Activated T-cell treated with anti-CD3 and anti-CD28 coated beads, Interleukin-2, amount 50 U/mL, for 72 hours (primary cell): ENCODE data around the gene HOXA10. TPM values are rescaled to one million over a fixed set of nuclear protein-coding genes. Genes with fewer than 3 reads are reported as not detected.

Source experiments
- ATAC-seq, 2 donors: fragments of 150-1000 bp; cut with Tn5 transposase; replicated peaks in 1 of 2; 2 replicates each; pipeline ENCODE4 v1.10.0; 2021; ENCODE audit warnings: moderate library complexity in 2 of 2, mild to moderate bottlenecking in 1 of 2
- DNase-seq, 2 donors: peaks; one replicate each; pipeline ENCODE4 v3.0.0; 2021 to 2022; ENCODE audit warnings: mixed read lengths in 1 of 2
- H3K27ac Mint-ChIP-seq: one replicate; pipeline ENCODE4 v1.8.0; 2022; ENCODE audit warnings: mild to moderate bottlenecking, moderate library complexity, mixed read lengths
- H3K27me3 Mint-ChIP-seq: one replicate; pipeline ENCODE4 v1.8.0; 2022; ENCODE audit warnings: low read depth, mixed read lengths
- H3K36me3 Mint-ChIP-seq, 2 donors: one replicate each; pipeline ENCODE4 v1.8.0; 2022; ENCODE audit warnings: mixed read lengths in 2 of 2, mild to moderate bottlenecking in 1 of 2; ENCODE audit not compliant: insufficient read depth in 2 of 2
- H3K4me1 Mint-ChIP-seq: one replicate; pipeline ENCODE4 v1.8.0; 2022; ENCODE audit warnings: low read depth, mixed read lengths
- H3K4me3 Mint-ChIP-seq, 2 donors: one replicate each; pipeline ENCODE4 v1.8.0; 2022; ENCODE audit warnings: mild to moderate bottlenecking in 2 of 2, mixed read lengths in 2 of 2, moderate library complexity in 2 of 2
- H3K9me3 Mint-ChIP-seq, 2 donors: one replicate each; pipeline ENCODE4 v1.8.0; 2022; ENCODE audit warnings: mixed read lengths in 2 of 2
- total RNA-seq, 2 donors: library from RNA; stranded (reverse); gene quantifications; one replicate each; pipeline ENCODE4 v1.2.3, GENCODE V29; 2022

HOXA10 gene
- total RNA-seq, 2 donors from 2014 or later, result 0.19 to 0.26 TPM

DNA sequence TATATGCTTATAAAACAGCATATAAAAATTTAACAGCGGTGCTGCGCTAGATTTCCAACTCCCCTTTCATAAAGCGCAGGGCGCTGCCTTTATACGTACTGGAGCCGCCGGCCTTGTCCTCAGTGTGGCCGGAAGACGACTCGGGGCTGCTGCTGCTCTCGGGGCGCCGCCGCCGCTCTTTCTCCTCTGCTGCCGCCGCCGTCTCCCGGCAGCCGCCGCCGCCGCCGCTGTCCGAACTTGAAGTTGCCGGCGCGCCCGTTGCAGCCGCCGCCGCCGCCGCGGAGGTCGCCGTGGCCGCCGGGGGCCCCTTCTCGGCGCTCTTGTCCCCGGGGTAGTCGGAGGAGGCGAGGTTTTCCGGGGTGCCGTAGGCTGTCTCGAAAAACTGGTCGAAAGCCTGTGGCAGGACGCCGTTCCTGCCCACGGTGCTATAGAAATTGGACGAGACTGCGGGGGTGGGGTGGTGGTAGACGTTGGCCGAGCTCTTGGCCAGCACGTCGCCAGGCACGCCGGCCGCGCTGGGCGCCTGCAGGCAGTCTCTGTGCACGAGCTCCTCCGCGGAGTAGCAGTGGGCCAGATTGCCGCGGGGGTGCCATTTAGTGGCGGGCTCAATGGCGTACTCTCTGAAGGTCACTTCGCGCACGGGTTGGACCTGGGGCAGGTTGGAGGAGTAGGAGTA, 10.4 kb upstream of the HOXA10 start:
- Mint-ChIP-seq H3K27me3 (peaks cover 77% of the 10 kb centered on the region), H3K9me3 (no peaks in the 10 kb centered on the region), H3K4me1 (peaks cover 50% of the 10 kb centered on the region), H3K4me3 (peak overlapping the region; percentile 79 to 85), H3K27ac (peak overlapping the region; percentile 24), H3K36me3 (no peaks in the 10 kb centered on the region)
- ATAC-seq (peak; percentile 48 to 56), DNase-seq (peak in 1 of 2 donors; percentile 55)

- Mint-ChIP-seq H3K27ac (no peak overlapping the region), H3K9me3 (no peaks in the 10 kb centered on the region), H3K36me3 (no peaks in the 10 kb centered on the region), H3K4me1 (peaks cover 45% of the 10 kb centered on the region), H3K27me3 (peaks cover 77% of the 10 kb centered on the region), H3K4me3 (peak overlapping the region; percentile 79 to 85)
- no peak for ATAC-seq
- peak in 1 of 2 donors; percentile 2 for DNase-seq
Observed at GRCh38 chr7:27183682-27184336, 9.7 kb upstream of the HOXA10 start.

- peaks cover 38% of the 10 kb centered on the region for H3K4me1 Mint-ChIP-seq
- H3K4me3 Mint-ChIP-seq, result peak overlapping the region in 1 of 2 donors; percentile 85
- H3K27me3 Mint-ChIP-seq, result peaks cover 77% of the 10 kb centered on the region
- H3K9me3 Mint-ChIP-seq, result no peaks in the 10 kb centered on the region
- no peak for ATAC-seq
- H3K36me3 Mint-ChIP-seq, result no peaks in the 10 kb centered on the region
- no peak overlapping the region for H3K27ac Mint-ChIP-seq
- peak in 1 of 2 donors; percentile 1 for DNase-seq
Observed at GRCh38 chr7:27182861-27183681, 9.0 kb upstream of the HOXA10 start.

DNA sequence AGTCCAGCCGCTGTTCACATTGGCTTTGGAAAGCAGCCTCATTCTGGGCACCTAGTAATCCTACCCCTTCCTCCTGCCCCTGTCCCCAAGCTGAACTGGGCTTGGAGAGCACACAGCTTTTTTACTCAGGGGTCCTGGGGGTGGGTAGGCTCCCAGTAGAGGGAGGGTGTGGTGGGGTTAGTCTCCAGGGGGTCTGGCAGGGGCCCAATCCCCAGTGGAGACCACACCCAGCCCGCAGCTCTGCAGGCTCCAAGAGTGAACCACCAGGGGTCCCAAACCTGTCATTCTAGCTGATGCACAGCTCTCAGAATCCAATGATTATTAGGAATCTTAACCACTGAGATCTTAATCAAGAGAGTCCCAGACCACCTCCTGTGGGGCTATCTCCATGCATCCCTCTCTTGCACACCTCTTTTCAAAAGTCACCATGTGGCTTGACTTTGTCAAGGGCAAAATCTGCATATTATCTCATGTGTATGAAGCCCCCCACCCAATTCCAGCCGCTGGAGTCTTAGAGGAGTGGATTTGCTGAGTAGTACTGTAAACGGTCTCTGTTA, 8.2 kb upstream of the HOXA10 start:
- Mint-ChIP-seq H3K27ac (no peak overlapping the region), H3K9me3 (no peaks in the 10 kb centered on the region), H3K4me3 (no peak overlapping the region), H3K27me3 (peaks cover 77% of the 10 kb centered on the region), H3K36me3 (no peaks in the 10 kb centered on the region), H3K4me1 (peaks cover 31% of the 10 kb centered on the region)
- ATAC-seq, result no peak
- no peak for DNase-seq

DNA sequence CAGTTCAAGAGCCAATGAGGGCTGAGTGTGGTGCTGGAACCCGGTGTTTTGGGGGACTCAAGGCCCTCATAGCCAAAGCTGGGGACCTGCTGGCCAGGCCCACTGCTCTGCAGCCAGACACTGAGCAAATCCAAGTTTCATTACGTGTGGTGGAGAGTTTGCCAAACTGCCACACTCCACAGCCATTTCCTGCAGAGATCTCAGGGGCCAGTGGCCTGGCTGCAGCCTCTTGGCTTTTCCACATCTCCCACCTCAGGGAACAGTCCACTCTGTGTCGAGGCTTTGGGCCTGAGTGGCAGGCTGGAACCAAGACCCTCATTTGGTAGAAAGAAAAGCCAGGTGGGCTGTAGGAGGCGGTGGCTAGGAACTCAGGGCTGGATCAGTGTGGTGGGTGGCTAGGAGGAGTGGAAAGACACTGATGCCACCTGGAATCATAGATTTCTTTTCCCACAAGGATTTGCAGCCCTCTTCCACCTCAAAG, 7.7 kb upstream of the HOXA10 start:
- H3K4me1 Mint-ChIP-seq, result peaks cover 30% of the 10 kb centered on the region
- peaks cover 73% of the 10 kb centered on the region for H3K27me3 Mint-ChIP-seq
- ATAC-seq, result no peak
- no peaks in the 10 kb centered on the region for H3K9me3 Mint-ChIP-seq
- H3K27ac Mint-ChIP-seq, result no peak overlapping the region
- no peaks in the 10 kb centered on the region for H3K36me3 Mint-ChIP-seq
- no peak overlapping the region for H3K4me3 Mint-ChIP-seq
- DNase-seq, result peak in 1 of 2 donors; percentile 0

- no peak overlapping the region for H3K4me3 Mint-ChIP-seq
- ATAC-seq (no peak), DNase-seq (no peak)
- no peaks in the 10 kb centered on the region for H3K9me3 Mint-ChIP-seq
- no peak overlapping the region for H3K27ac Mint-ChIP-seq
- no peaks in the 10 kb centered on the region for H3K36me3 Mint-ChIP-seq
- H3K4me1 Mint-ChIP-seq, result peaks cover 23% of the 10 kb centered on the region
- peaks cover 66% of the 10 kb centered on the region for H3K27me3 Mint-ChIP-seq
Observed at GRCh38 chr7:27180431-27181420, 6.6 kb upstream of the HOXA10 start.

GRCh38 chr7:27179503-27180430, 5.6 kb upstream of the HOXA10 start:
- peak; percentile 73 for ATAC-seq

GRCh38 chr7:27179030-27179429, 4.9 kb upstream of the HOXA10 start:
- H3K36me3 Mint-ChIP-seq, result no peaks in the 10 kb centered on the region
- H3K27ac Mint-ChIP-seq, result no peak overlapping the region
- peaks cover 69% of the 10 kb centered on the region for H3K27me3 Mint-ChIP-seq
- H3K4me1 Mint-ChIP-seq, result peaks cover 11% of the 10 kb centered on the region
- no peak overlapping the region for H3K4me3 Mint-ChIP-seq
- ATAC-seq (no peak), DNase-seq (no peak)
- no peaks in the 10 kb centered on the region for H3K9me3 Mint-ChIP-seq

More at GRCh38 chr7:27179503-27180430, 5.6 kb upstream of the HOXA10 start:
- Mint-ChIP-seq H3K4me3 (peak overlapping the region; percentile 12 to 67), H3K36me3 (no peaks in the 10 kb centered on the region), H3K9me3 (no peaks in the 10 kb centered on the region), H3K27ac (no peak overlapping the region), H3K4me1 (peaks cover 13% of the 10 kb centered on the region), H3K27me3 (peaks cover 65% of the 10 kb centered on the region)
- peak; percentile 73 to 80 for DNase-seq

GRCh38 chr7:27178366-27178765, 4.2 kb upstream of the HOXA10 start:
- H3K36me3 Mint-ChIP-seq, result no peaks in the 10 kb centered on the region
- ATAC-seq, result no peak
- no peak for DNase-seq
- H3K9me3 Mint-ChIP-seq, result no peaks in the 10 kb centered on the region
- H3K4me1 Mint-ChIP-seq, result peaks cover 6% of the 10 kb centered on the region
- H3K4me3 Mint-ChIP-seq, result no peak overlapping the region
- no peak overlapping the region for H3K27ac Mint-ChIP-seq
- peaks cover 69% of the 10 kb centered on the region for H3K27me3 Mint-ChIP-seq

DNA sequence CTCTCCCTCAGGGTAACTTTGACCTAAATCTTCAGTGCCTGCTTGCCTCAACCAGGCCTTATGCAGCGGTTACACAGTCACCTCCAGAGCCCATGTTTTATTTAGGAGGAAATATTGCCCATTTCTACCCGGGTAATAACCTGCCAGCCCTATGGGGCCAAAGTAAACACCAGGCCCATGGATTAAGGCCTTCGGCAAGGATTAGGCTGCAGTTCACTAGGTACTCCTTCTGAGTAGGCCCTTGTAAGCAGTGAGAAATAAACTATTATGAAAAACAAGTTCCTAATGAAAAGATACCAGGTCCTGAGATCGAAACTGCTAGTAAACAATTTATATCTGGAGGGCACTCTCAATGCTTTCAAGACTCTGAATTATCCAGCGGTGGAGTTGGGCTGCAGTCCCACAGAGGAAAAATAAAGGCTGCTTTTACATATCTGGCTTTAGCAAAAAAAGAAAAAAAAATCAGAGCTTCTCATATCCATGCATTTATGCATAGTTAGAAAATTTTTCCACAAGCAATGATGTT, 3.7 kb upstream of the HOXA10 start:
- peaks cover 6% of the 10 kb centered on the region for H3K4me1 Mint-ChIP-seq
- H3K36me3 Mint-ChIP-seq, result no peaks in the 10 kb centered on the region
- no peaks in the 10 kb centered on the region for H3K9me3 Mint-ChIP-seq
- DNase-seq, result no peak
- H3K4me3 Mint-ChIP-seq, result no peak overlapping the region
- H3K27me3 Mint-ChIP-seq, result peaks cover 66% of the 10 kb centered on the region
- no peak for ATAC-seq
- no peak overlapping the region for H3K27ac Mint-ChIP-seq
